Measurements from ENCODE around the gene SCNM1. TPM values are rescaled to one million over a fixed set of nuclear protein-coding genes. Genes with fewer than 3 reads are reported as not detected.

SCNM1 gene
- total and polyA plus RNA-seq, 4 donors, result 27.3 to 58.4 (median 36.5) TPM

DNA sequence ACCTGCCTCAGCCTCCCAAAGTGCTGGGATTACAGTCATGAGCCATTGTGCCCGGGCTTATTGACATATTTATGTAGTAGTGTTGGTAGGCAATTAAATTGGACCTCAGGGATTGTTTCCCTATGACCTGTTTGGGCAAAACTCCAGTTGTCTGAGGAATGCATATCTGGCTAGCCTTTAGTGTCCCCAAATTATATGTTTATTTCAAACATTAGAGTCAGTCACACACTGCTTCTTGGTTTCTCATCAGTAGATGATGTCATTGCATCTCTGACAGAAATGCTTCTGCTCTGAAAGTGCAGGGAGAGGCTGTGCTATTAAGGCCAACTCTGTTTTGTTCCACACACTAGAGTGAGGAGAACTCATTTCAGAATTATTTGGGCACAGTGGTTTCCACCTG is 44.9 kb downstream of the SCNM1 start:
- Histone ChIP-seq H3K27ac (ENCODE audit: low read depth in 1 of 2, low read length in 2 of 2) (no peak overlapping the region), H3K27me3 (ENCODE audit: control insufficient read depth in 1 of 2, insufficient read depth in 2 of 2, low read length in 1 of 2) (no peaks in the 10 kb centered on the region), H3K36me3 (ENCODE audit: control insufficient read depth in 1 of 2, insufficient read depth in 2 of 2, low read length in 1 of 2) (no peaks in the 10 kb centered on the region), H3K9me3 (ENCODE audit: control insufficient read depth, low read length) (no peaks in the 10 kb centered on the region), H3K4me3 (ENCODE audit: low read length in 2 of 2) (no peak overlapping the region), H3K4me1 (ENCODE audit: control insufficient read depth in 1 of 2, insufficient read depth in 2 of 2, low read length in 2 of 2) (no peaks in the 10 kb centered on the region)
- 14 to 35% methylated on average over 1 of the region's 1 CpG for WGBS, 2 donors
- no peak for ATAC-seq (ENCODE audit: low FRiP score)
- DNase-seq, result no peak
- intact Hi-C loops (cut with DNase I), result no loop called here

DNA sequence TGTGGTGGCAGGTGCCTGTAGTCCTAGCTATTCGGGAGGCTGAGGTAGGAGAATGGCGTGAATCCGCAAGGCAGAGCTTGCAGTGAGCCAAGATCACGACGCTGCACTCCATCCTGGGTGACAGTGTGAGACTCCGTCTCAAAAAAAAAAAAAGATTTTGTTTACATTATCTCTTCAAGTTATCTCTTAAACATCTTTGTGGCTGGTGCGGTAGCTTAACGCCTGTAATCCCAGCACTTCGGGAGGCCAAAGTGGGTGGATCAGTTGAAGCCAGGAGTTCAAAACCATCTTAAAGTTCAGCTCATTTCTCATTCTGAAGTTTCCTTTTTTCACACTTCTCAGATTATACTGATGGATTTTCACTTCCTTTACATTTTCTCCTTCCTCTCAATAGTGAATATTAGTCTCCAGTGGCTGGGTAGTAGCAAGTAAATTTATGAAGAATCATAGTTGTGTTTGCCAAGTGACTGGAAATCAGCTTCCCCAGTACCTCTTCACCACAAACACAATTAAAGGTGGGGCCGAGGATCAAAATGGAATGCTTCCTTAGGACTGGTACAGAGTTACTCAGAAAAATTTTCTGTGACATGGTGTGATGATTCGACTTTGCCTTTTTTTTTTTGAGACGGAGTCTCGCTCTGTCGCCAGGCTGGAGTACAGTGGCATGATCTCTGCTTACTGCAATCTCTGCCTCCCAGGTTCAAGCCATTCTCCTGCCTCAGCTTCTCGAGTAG is 46.2 kb downstream of the SCNM1 start:
- no peak for DNase-seq
- H3K4me1 ChIP-seq (ENCODE audit: control insufficient read depth in 1 of 2, insufficient read depth in 2 of 2, low read length in 2 of 2), result no peaks in the 10 kb centered on the region
- ATAC-seq (ENCODE audit: low FRiP score), result no peak
- no peak overlapping the region for H3K4me3 ChIP-seq (ENCODE audit: low read length in 2 of 2)
- H3K27me3 ChIP-seq (ENCODE audit: control insufficient read depth in 1 of 2, insufficient read depth in 2 of 2, low read length in 1 of 2), result no peaks in the 10 kb centered on the region
- intact Hi-C loops (cut with DNase I), result no loop called here
- no peaks in the 10 kb centered on the region for H3K36me3 ChIP-seq (ENCODE audit: control insufficient read depth in 1 of 2, insufficient read depth in 2 of 2, low read length in 1 of 2)
- 90 to 93% methylated on average over 15 of the region's 15 CpGs for WGBS, 2 donors
- no peaks in the 10 kb centered on the region for H3K9me3 ChIP-seq (ENCODE audit: control insufficient read depth, low read length)
- H3K27ac ChIP-seq (ENCODE audit: low read depth in 1 of 2, low read length in 2 of 2), result no peak overlapping the region

DNA sequence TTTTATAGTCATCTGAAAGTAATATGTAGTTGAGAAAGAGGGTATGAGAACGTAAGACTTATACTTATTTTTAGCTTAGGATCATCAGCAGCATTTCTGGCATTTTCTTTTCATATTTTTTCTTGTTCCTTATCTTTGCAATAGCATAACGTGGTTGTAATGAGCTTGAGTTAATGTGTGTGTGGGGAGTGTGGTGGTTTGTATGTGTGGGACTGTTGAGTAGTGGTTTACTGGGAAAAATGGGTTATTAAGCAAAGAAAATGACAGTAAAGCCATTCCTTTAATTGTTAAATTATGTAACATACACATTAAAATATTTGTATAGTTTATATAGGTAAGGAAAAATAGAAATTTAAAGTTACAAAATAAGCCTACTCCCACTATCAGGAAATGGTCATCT is 47.6 kb downstream of the SCNM1 start:
- H3K4me1 ChIP-seq (ENCODE audit: control insufficient read depth in 1 of 2, insufficient read depth in 2 of 2, low read length in 2 of 2), result no peaks in the 10 kb centered on the region

More for the DNA sequence above, 47.6 kb downstream of the SCNM1 start:
- ATAC-seq (ENCODE audit: low FRiP score), result no peak
- H3K36me3 ChIP-seq (ENCODE audit: control insufficient read depth in 1 of 2, insufficient read depth in 2 of 2, low read length in 1 of 2), result no peaks in the 10 kb centered on the region
- no peak for DNase-seq
- intact Hi-C loops (cut with DNase I), result no loop called here
- no peaks in the 10 kb centered on the region for H3K9me3 ChIP-seq (ENCODE audit: control insufficient read depth, low read length)
- no peaks in the 10 kb centered on the region for H3K27me3 ChIP-seq (ENCODE audit: control insufficient read depth in 1 of 2, insufficient read depth in 2 of 2, low read length in 1 of 2)
- H3K4me3 ChIP-seq (ENCODE audit: low read length in 2 of 2), result no peak overlapping the region
- H3K27ac ChIP-seq (ENCODE audit: low read depth in 1 of 2, low read length in 2 of 2), result no peak overlapping the region
- 1 to 8% methylated on average over 2 of the region's 2 CpGs for WGBS, 2 donors

Other genes with a start within 250 kb of the SCNM1 start
- gene SETDB1, start 239.8 kb upstream of the SCNM1 start, total RNA-seq, result 10 to 100 TPM; 33.5 to 56.2 TPM
- gene SETDB1, start 239.8 kb upstream of the SCNM1 start, polyA plus RNA-seq, result 10 to 100 TPM; 14.9 to 27.5 TPM
- gene CERS2, start 191.3 kb upstream of the SCNM1 start, total RNA-seq, result 100 to 1,000 TPM; 140 to 141 TPM
- gene CERS2, start 191.3 kb upstream of the SCNM1 start, polyA plus RNA-seq, result 100 to 1,000 TPM; 106 to 133 TPM
- not detected for gene ANXA9, start 183.9 kb upstream of the SCNM1 start, total RNA-seq
- gene ANXA9, start 183.9 kb upstream of the SCNM1 start, polyA plus RNA-seq, result under 1 TPM in 1 of 2 donors, not detected in 1; 0.15 TPM
- 10 to 100 TPM; 20.1 to 26.0 TPM for gene MINDY1, start 159.2 kb upstream of the SCNM1 start, total RNA-seq
- 10 to 100 TPM in 1 of 2 donors, 1 to 10 TPM in 1; 8.9 to 17.7 TPM for gene MINDY1, start 159.2 kb upstream of the SCNM1 start, polyA plus RNA-seq
- gene PRUNE1, start 157.7 kb upstream of the SCNM1 start, total RNA-seq, result 10 to 100 TPM; 14.8 TPM
- gene PRUNE1, start 157.7 kb upstream of the SCNM1 start, polyA plus RNA-seq, result 10 to 100 TPM; 10.5 to 16.8 TPM
- under 1 TPM; 0.29 to 0.54 TPM for gene BNIPL, start 129.6 kb upstream of the SCNM1 start, total RNA-seq
- gene BNIPL, start 129.6 kb upstream of the SCNM1 start, polyA plus RNA-seq, result under 1 TPM in 1 of 2 donors, not detected in 1; 0.38 TPM
- gene C1orf56, start 118.4 kb upstream of the SCNM1 start, total RNA-seq, result 1 to 10 TPM; 3.0 to 3.8 TPM
- gene C1orf56, start 118.4 kb upstream of the SCNM1 start, polyA plus RNA-seq, result 1 to 10 TPM; 1.8 to 2.6 TPM
- gene CDC42SE1, start 106.5 kb upstream of the SCNM1 start, total RNA-seq, result 100 to 1,000 TPM; 102 TPM
- 10 to 100 TPM; 30.1 to 82.4 TPM for gene CDC42SE1, start 106.5 kb upstream of the SCNM1 start, polyA plus RNA-seq
- gene MLLT11, start 105.7 kb upstream of the SCNM1 start, total RNA-seq, result 1 to 10 TPM; 2.4 to 2.5 TPM
- 1 to 10 TPM; 4.3 to 6.9 TPM for gene MLLT11, start 105.7 kb upstream of the SCNM1 start, polyA plus RNA-seq
- 10 to 100 TPM; 16.0 to 22.2 TPM for gene GABPB2, start 95.4 kb upstream of the SCNM1 start, total RNA-seq
- gene GABPB2, start 95.4 kb upstream of the SCNM1 start, polyA plus RNA-seq, result 10 to 100 TPM in 1 of 2 donors, 1 to 10 TPM in 1; 6.9 to 15.0 TPM
- 10 to 100 TPM in 1 of 2 donors, 1 to 10 TPM in 1; 8.1 to 25.2 TPM for gene SEMA6C, start 19.5 kb upstream of the SCNM1 start, total RNA-seq
- gene SEMA6C, start 19.5 kb upstream of the SCNM1 start, polyA plus RNA-seq, result 10 to 100 TPM in 1 of 2 donors, 1 to 10 TPM in 1; 2.5 to 28.8 TPM
- gene TNFAIP8L2, start 9.5 kb upstream of the SCNM1 start, total RNA-seq, result 1 to 10 TPM; 4.1 TPM
- 1 to 10 TPM; 4.1 to 7.1 TPM for gene TNFAIP8L2, start 9.5 kb upstream of the SCNM1 start, polyA plus RNA-seq
- gene LYSMD1, start 242 bp upstream of the SCNM1 start, total RNA-seq, result 1 to 10 TPM; 7.3 to 9.6 TPM
- gene LYSMD1, start 242 bp upstream of the SCNM1 start, polyA plus RNA-seq, result 1 to 10 TPM; 4.4 to 7.5 TPM
- gene TMOD4, start 9.8 kb downstream of the SCNM1 start, total RNA-seq, result under 1 TPM in 1 of 2 donors, not detected in 1; 0.78 TPM
- under 1 TPM in 1 of 2 donors, not detected in 1; 0.69 TPM for gene TMOD4, start 9.8 kb downstream of the SCNM1 start, polyA plus RNA-seq
- gene VPS72, start 24.1 kb downstream of the SCNM1 start, total RNA-seq, result 10 to 100 TPM; 37.1 to 40.8 TPM
- gene VPS72, start 24.1 kb downstream of the SCNM1 start, polyA plus RNA-seq, result 10 to 100 TPM; 26.7 to 28.7 TPM
- gene PIP5K1A, start 32.4 kb downstream of the SCNM1 start, total RNA-seq, result 10 to 100 TPM; 64.0 to 67.6 TPM
- gene PIP5K1A, start 32.4 kb downstream of the SCNM1 start, polyA plus RNA-seq, result 10 to 100 TPM; 16.5 to 22.7 TPM
- 100 to 1,000 TPM; 115 to 118 TPM for gene PSMD4, start 88.6 kb downstream of the SCNM1 start, total RNA-seq
- gene PSMD4, start 88.6 kb downstream of the SCNM1 start, polyA plus RNA-seq, result 100 to 1,000 TPM; 144 to 162 TPM
- gene ZNF687, start 116.2 kb downstream of the SCNM1 start, total RNA-seq, result 10 to 100 TPM; 18.4 to 24.0 TPM
- gene ZNF687, start 116.2 kb downstream of the SCNM1 start, polyA plus RNA-seq, result 1 to 10 TPM; 7.7 to 9.6 TPM
- gene PI4KB, start 161.3 kb downstream of the SCNM1 start, total RNA-seq, result 10 to 100 TPM; 49.0 to 60.9 TPM
- 10 to 100 TPM; 12.9 to 41.4 TPM for gene PI4KB, start 161.3 kb downstream of the SCNM1 start, polyA plus RNA-seq
- gene RFX5, start 181.1 kb downstream of the SCNM1 start, total RNA-seq, result 10 to 100 TPM; 38.0 to 51.6 TPM
- 10 to 100 TPM; 14.3 to 26.3 TPM for gene RFX5, start 181.1 kb downstream of the SCNM1 start, polyA plus RNA-seq
- 10 to 100 TPM; 24.5 to 66.3 TPM for gene SELENBP1, start 206.6 kb downstream of the SCNM1 start, total RNA-seq
- gene SELENBP1, start 206.6 kb downstream of the SCNM1 start, polyA plus RNA-seq, result 100 to 1,000 TPM in 1 of 2 donors, 10 to 100 TPM in 1; 48.3 to 171 TPM
- gene PSMB4, start 233.4 kb downstream of the SCNM1 start, total RNA-seq, result 100 to 1,000 TPM; 174 to 181 TPM
- 100 to 1,000 TPM; 258 to 396 TPM for gene PSMB4, start 233.4 kb downstream of the SCNM1 start, polyA plus RNA-seq